K562 (cell line): ENCODE measurements around the gene FAM200A. TPM values are rescaled to one million over a fixed set of nuclear protein-coding genes. Genes with fewer than 3 reads are reported as not detected.

Source experiments
- ATAC-seq: fragments of 200-7000 bp; cut with Tn5 transposase; 3 replicates; pipeline ENCODE4 v1.9.1; 2020; ENCODE audit warnings: moderate library complexity
- BruUV-seq: library from RNA; stranded (reverse); fragments of 400-500 nt; replicated peaks from 2 replicates; lab custom pipeline; 2021; lab: Mats Ljungman, UMichigan
- CTCF ChIA-PET: fragments of 300-600 bp; formaldehyde crosslinking; extraction: SDS; loops from one replicate; lab custom pipeline; 2021; ENCODE audit warnings: low intra/inter-chr PET ratio; lab: Yijun Ruan, JAX
- POLR2A ChIA-PET: fragments of 300-600, 350-650 bp; sonication (Branson Sonifier 250); formaldehyde crosslinking; extraction: SDS; loops from one replicate; lab custom pipeline; 2021; ENCODE audit warnings: antibody characterized with exemption, inconsistent platforms; lab: Yijun Ruan, JAX
- DNase-seq, 4 experiments: peaks; one replicate each; pipeline versions ENCODE4 v3.0.0 to v3.0.0-alpha.2; 2011 to 2018; ENCODE audit warnings: low spot score in 3 of 4, mixed read lengths in 3 of 4; ENCODE audit errors: extremely low read depth in 1 of 4
- FAIRE-seq: peaks from 2 replicates; lab custom pipeline; 2011; peaks lifted over from hg19 to GRCh38; lab: Jason Lieb, UNC
- H2AFZ ChIP-seq: 2 replicates; pipeline ENCODE4 v1.6.0; 2011; ENCODE audit warnings: low read depth, low read length, control low read depth, inconsistent platforms
- H3K27ac ChIP-seq: fragments of 200-600 bp; 3 replicates; pipeline ENCODE4 v1.8.0; 2011; ENCODE audit warnings: low read depth, mild to moderate bottlenecking, control low read depth, inconsistent platforms, low read length, moderate library complexity, mixed read lengths; ENCODE audit errors: extremely low read depth
- H3K27me3 ChIP-seq, 2 experiments: fragments of 300-600 bp in 1 of 2; 2 replicates in 1 of 2; 3 replicates in 1 of 2; pipeline versions ENCODE4 v1.6.0 to v1.8.0; 2011; ENCODE audit warnings: inconsistent platforms in 2 of 2, low read length in 2 of 2, mild to moderate bottlenecking in 1 of 2, mixed read lengths in 1 of 2, moderate library complexity in 1 of 2; ENCODE audit not compliant: control insufficient read depth in 2 of 2, insufficient read depth in 2 of 2
- H3K36me3 ChIP-seq: fragments of 300-600 bp; 3 replicates; pipeline ENCODE4 v1.8.0; 2011; ENCODE audit warnings: mild to moderate bottlenecking, low read length, inconsistent platforms; ENCODE audit not compliant: control insufficient read depth, insufficient read depth
- H3K4me1 ChIP-seq, 2 experiments: fragments of 200-600 bp in 1 of 2; replicated peaks in 1 of 2; 2 replicates in 1 of 2; 3 replicates in 1 of 2; pipeline versions ENCODE4 v1.5.1 to v1.8.0; 2011; ENCODE audit warnings: inconsistent platforms in 2 of 2, low read length in 2 of 2, mild to moderate bottlenecking in 1 of 2, mixed read lengths in 1 of 2, moderate library complexity in 1 of 2; ENCODE audit not compliant: control insufficient read depth in 2 of 2, insufficient read depth in 2 of 2
- H3K4me2 ChIP-seq: 2 replicates; pipeline ENCODE4 v1.6.1; 2011; ENCODE audit warnings: low read length, control low read depth, inconsistent platforms, mixed read lengths; ENCODE audit not compliant: insufficient read depth
- H3K4me3 ChIP-seq: fragments of 200-600 bp; sonication (generic), shearing (Covaris generic); 2 replicates; pipeline ENCODE4 v1.5.1; 2016; ENCODE audit warnings: control low read depth, inconsistent platforms
- H3K79me2 ChIP-seq: fragments of 200-600 bp; 3 replicates; pipeline ENCODE4 v1.8.0; 2011; ENCODE audit warnings: low read length, inconsistent platforms; ENCODE audit not compliant: control insufficient read depth, insufficient read depth
- H3K9ac ChIP-seq, 2 experiments: 2 replicates each; pipeline versions ENCODE4 v1.6.0 to v1.6.1; 2011; ENCODE audit warnings: low read depth in 2 of 2, low read length in 2 of 2, control low read depth in 1 of 2, inconsistent platforms in 1 of 2, mild to moderate bottlenecking in 1 of 2, mixed read lengths in 1 of 2; ENCODE audit not compliant: insufficient read depth in 1 of 2
- H3K9me1 ChIP-seq: one replicate; pipeline ENCODE4 v1.6.0; 2011; ENCODE audit warnings: inconsistent platforms, mild to moderate bottlenecking, low read length, moderate library complexity; ENCODE audit not compliant: control insufficient read depth, insufficient read depth
- H3K9me3 ChIP-seq: replicated peaks from 2 replicates; pipeline ENCODE4 v1.5.1; 2011; ENCODE audit warnings: low read depth, low read length, inconsistent platforms; ENCODE audit not compliant: control insufficient read depth, insufficient read depth
- H4K20me1 ChIP-seq: replicated peaks from 2 replicates; pipeline ENCODE4 v1.6.1; 2011; ENCODE audit warnings: low read length, inconsistent platforms, mixed read lengths; ENCODE audit not compliant: control insufficient read depth, insufficient read depth
- AFF4 ChIP-seq: sonication (generic); formaldehyde crosslinking; IDR thresholded peaks from 2 replicates; pipeline ENCODE4 v1.8.0; 2023; ENCODE audit warnings: mild to moderate bottlenecking, missing genetic modification reagents
- BRD4 ChIP-seq: fragments of 200-600 bp; sonication (generic); IDR thresholded peaks from 2 replicates; pipeline ENCODE4 v1.6.1; 2017; ENCODE audit warnings: inconsistent platforms
- HNRNPH1 ChIP-seq: fragments of 200-400 bp; formaldehyde crosslinking; optimal IDR thresholded peaks from 2 replicates; pipeline ENCODE3; 2017; ENCODE audit warnings: low read depth, mild to moderate bottlenecking, low read length, moderate library complexity
- ZNF263 ChIP-seq: sonication (generic); formaldehyde crosslinking; IDR thresholded peaks from 2 replicates; pipeline ENCODE4 v1.8.0; 2022; ENCODE audit warnings: mild to moderate bottlenecking, missing genetic modification reagents, borderline replicate concordance
- WGBS: fragments of 100-300 bp; shearing (Covaris generic); methylation state at CpG from one replicate; pipeline ENCODE4 v1.1.6; 2016; ENCODE audit warnings: low coverage, mixed read lengths; ENCODE audit not compliant: insufficient coverage; ENCODE audit errors: missing lambda C conversion rate; 5-methylcytosine and 5-hydroxymethylcytosine counted together
- in situ Hi-C: fragments of 300-500 bp; cut with MboI; formaldehyde crosslinking; loops from 4 replicates; pipeline ENCODE4 v1.15.0; 2018; ENCODE audit warnings: inconsistent platforms, mixed read lengths
- intact Hi-C: fragments of 100-400 bp; cut with micrococcal nuclease; formaldehyde crosslinking; loops from 2 replicates; pipeline ENCODE4 v1.14.2; 2022
- polyA plus RNA-seq, 8 experiments: library from polyadenylated mRNA; depleted of rRNA in 4 of 8; stranded (reverse) in 5 of 8; unstranded in 3 of 8; fragments of >200 nt; fragmentation: Nextera tagmentation in 2 of 8; fragmentation: Illumina TruSeq in 1 of 8; extraction: Ambion mirVana in 2 of 8; extraction: Trizol in 1 of 8; gene quantifications; 2 replicates each; pipeline versions ENCODE4 v1.2.1 to v1.2.3, GENCODE V29; 2011 to 2014; ENCODE audit warnings: inconsistent platforms in 1 of 8, missing spikeins in 1 of 8
- total RNA-seq, 7 experiments: library from RNA; depleted of rRNA in 6 of 7; stranded (reverse); fragments of >200 nt in 6 of 7; fragmentation: Illumina TruSeq in 2 of 7; extraction: Trizol in 2 of 7; gene quantifications; 2 replicates each; pipeline versions ENCODE4 v1.2.1 to v1.2.3, GENCODE V29; 2011 to 2021; ENCODE audit warnings: low replicate concordance in 1 of 7
- TF ChIP-seq, protein P1 (sequence below): fragments of 200-600 bp; sonication (generic); IDR thresholded peaks from one replicate; pipeline ENCODE4 v1.6.1; 2012; ENCODE audit warnings: mild to moderate bottlenecking, low read depth, low read length, inconsistent platforms

FAM200A gene
- total and polyA plus RNA-seq, 9 of the 15 experiments (the other 6 are each of a cell fraction or from before 2014, with no cell fraction given): 3.3 to 11.2 (median 8.3) TPM

DNA sequence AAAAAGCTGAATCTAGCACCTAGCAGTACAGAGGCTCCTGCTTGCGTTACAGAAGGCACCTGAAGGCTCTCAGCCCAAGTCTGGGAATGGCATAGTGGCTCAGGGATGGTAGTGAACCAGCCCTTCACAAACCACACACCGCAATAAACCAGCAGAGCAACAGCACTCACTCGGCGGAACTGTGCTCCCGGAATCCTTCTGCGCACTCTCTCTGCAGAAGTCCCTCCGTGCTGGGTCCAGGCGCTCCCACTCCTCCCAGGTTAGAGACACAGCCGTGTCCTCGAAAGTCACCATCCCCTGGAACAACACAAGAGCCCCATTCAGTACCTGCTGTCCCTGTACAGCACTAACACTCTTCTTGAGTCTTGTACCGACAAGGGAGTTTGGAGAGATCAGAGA lies 53.4 kb downstream of the FAM200A start:
- peaks cover 5 to 20% of the 10 kb centered on the region in 2 experiments; a peak in 3 of 5 replicates for H3K4me1 ChIP-seq
- in situ Hi-C loops: no loop called here
- intact Hi-C loops: no loop called here
- peaks cover 20% of the 10 kb centered on the region for H3K9me3 ChIP-seq
- H3K4me2 ChIP-seq: peak overlapping the region; percentile 93
- ATAC-seq: peak; percentile 57
- H3K27me3 ChIP-seq: no peaks in the 10 kb centered on the region
- BruUV-seq: no TSS peak
- ChIA-PET POLR2A (interaction anchor here (0.6 to 1.3 kb wide), 4 partner anchors 25 to 90 kb away, joined by 3 read pairs; partner anchors contain the start of genes ATP5MF, BUD31 and PDAP1), CTCF (interaction anchor here (0.7 kb wide), 1 partner anchor 336 kb away, joined by 3 read pairs; no protein-coding TSS in a partner anchor)
- peaks cover 3% of the 10 kb centered on the region for H3K9me1 ChIP-seq
- H2AFZ ChIP-seq: no peak overlapping the region
- 0% methylated on average over 11 of the region's 11 CpGs for WGBS
- peak overlapping the region; percentile 52 for H3K27ac ChIP-seq
- peak overlapping the region; percentile 97 for H3K4me3 ChIP-seq
- FAIRE-seq: no peak
- H3K36me3 ChIP-seq: peaks cover 52% of the 10 kb centered on the region
- H3K9ac ChIP-seq: peak overlapping the region; percentile 84 to 99
- H3K79me2 ChIP-seq: peaks cover 54% of the 10 kb centered on the region
- peak in 1 of 4 experiments; percentile 46 for DNase-seq
- H4K20me1 ChIP-seq: peaks cover 20% of the 10 kb centered on the region
- TF ChIP-seq, protein P1, sequence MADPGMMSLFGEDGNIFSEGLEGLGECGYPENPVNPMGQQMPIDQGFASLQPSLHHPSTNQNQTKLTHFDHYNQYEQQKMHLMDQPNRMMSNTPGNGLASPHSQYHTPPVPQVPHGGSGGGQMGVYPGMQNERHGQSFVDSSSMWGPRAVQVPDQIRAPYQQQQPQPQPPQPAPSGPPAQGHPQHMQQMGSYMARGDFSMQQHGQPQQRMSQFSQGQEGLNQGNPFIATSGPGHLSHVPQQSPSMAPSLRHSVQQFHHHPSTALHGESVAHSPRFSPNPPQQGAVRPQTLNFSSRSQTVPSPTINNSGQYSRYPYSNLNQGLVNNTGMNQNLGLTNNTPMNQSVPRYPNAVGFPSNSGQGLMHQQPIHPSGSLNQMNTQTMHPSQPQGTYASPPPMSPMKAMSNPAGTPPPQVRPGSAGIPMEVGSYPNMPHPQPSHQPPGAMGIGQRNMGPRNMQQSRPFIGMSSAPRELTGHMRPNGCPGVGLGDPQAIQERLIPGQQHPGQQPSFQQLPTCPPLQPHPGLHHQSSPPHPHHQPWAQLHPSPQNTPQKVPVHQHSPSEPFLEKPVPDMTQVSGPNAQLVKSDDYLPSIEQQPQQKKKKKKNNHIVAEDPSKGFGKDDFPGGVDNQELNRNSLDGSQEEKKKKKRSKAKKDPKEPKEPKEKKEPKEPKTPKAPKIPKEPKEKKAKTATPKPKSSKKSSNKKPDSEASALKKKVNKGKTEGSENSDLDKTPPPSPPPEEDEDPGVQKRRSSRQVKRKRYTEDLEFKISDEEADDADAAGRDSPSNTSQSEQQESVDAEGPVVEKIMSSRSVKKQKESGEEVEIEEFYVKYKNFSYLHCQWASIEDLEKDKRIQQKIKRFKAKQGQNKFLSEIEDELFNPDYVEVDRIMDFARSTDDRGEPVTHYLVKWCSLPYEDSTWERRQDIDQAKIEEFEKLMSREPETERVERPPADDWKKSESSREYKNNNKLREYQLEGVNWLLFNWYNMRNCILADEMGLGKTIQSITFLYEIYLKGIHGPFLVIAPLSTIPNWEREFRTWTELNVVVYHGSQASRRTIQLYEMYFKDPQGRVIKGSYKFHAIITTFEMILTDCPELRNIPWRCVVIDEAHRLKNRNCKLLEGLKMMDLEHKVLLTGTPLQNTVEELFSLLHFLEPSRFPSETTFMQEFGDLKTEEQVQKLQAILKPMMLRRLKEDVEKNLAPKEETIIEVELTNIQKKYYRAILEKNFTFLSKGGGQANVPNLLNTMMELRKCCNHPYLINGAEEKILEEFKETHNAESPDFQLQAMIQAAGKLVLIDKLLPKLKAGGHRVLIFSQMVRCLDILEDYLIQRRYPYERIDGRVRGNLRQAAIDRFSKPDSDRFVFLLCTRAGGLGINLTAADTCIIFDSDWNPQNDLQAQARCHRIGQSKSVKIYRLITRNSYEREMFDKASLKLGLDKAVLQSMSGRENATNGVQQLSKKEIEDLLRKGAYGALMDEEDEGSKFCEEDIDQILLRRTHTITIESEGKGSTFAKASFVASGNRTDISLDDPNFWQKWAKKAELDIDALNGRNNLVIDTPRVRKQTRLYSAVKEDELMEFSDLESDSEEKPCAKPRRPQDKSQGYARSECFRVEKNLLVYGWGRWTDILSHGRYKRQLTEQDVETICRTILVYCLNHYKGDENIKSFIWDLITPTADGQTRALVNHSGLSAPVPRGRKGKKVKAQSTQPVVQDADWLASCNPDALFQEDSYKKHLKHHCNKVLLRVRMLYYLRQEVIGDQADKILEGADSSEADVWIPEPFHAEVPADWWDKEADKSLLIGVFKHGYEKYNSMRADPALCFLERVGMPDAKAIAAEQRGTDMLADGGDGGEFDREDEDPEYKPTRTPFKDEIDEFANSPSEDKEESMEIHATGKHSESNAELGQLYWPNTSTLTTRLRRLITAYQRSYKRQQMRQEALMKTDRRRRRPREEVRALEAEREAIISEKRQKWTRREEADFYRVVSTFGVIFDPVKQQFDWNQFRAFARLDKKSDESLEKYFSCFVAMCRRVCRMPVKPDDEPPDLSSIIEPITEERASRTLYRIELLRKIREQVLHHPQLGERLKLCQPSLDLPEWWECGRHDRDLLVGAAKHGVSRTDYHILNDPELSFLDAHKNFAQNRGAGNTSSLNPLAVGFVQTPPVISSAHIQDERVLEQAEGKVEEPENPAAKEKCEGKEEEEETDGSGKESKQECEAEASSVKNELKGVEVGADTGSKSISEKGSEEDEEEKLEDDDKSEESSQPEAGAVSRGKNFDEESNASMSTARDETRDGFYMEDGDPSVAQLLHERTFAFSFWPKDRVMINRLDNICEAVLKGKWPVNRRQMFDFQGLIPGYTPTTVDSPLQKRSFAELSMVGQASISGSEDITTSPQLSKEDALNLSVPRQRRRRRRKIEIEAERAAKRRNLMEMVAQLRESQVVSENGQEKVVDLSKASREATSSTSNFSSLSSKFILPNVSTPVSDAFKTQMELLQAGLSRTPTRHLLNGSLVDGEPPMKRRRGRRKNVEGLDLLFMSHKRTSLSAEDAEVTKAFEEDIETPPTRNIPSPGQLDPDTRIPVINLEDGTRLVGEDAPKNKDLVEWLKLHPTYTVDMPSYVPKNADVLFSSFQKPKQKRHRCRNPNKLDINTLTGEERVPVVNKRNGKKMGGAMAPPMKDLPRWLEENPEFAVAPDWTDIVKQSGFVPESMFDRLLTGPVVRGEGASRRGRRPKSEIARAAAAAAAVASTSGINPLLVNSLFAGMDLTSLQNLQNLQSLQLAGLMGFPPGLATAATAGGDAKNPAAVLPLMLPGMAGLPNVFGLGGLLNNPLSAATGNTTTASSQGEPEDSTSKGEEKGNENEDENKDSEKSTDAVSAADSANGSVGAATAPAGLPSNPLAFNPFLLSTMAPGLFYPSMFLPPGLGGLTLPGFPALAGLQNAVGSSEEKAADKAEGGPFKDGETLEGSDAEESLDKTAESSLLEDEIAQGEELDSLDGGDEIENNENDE: no peak
- TF ChIP-seq ZNF263 (CRISPR knock-in tag): peak; percentile 86
- TF ChIP-seq HNRNPH1: no peak
- TF ChIP-seq AFF4 (CRISPR knock-in tag): no peak
- no peak for TF ChIP-seq BRD4
